Measurements from ENCODE around the gene PPFIA1.
"Not testable (repeated sequence)": the region's sequence is repeated elsewhere in the genome, so short reads cannot be mapped to it uniquely, and the experiment has no call there.

PPFIA1 gene

DNA sequence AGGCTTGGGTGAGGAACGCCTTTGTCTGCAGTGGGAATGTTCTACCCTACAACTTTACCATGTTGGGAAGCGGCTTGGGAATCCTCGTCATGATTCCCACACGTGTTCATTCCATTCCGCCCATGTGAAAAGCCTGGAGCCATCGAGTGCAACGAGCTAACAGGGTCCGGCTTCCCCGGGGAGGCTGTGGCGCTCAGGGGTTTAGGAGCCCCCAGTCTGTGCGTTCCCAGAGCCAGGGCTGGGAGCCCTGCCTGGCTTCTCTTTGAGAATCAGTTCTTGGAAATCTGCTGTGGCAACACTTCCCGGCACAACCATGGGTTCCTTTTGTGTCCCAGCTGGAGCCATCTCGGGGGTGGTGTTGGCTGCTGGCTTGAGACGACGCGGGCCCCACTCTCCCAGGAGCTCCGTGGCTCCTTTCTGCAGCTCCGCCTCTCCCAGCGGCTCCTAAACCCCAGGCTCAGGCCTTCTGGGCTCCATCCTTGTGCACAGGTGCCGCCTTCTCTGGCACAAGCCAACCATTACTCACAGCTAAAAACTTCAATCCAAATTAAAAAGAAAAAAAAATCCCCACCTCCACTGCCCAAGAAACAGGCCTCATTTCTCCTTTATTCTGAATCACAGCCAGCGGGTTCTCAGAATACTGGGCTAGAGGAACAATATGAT, 18.7 kb upstream of the PPFIA1 start:
- DNase-seq (ENCODE audit: low spot score): peak; percentile 58

DNA sequence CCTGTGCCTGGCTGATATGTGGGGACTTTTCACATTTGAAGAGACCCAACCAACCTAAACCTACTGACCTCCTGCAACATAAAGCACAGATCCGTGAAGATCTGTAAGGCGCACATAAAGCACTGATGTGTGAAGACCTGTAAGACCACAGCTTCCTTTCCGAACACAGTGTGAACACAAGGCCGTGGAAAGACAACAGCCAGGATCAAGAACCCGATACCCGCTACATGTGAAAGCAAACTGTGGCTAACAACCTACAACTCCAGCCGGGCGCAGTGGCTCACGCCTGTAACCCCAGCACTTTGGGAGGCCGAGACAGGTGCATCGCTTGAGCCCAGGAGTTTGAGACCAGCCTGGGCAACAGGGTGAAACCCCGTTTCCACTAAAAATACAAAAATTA, 17.6 kb upstream of the PPFIA1 start:
- no peak for DNase-seq (ENCODE audit: low spot score)

DNA sequence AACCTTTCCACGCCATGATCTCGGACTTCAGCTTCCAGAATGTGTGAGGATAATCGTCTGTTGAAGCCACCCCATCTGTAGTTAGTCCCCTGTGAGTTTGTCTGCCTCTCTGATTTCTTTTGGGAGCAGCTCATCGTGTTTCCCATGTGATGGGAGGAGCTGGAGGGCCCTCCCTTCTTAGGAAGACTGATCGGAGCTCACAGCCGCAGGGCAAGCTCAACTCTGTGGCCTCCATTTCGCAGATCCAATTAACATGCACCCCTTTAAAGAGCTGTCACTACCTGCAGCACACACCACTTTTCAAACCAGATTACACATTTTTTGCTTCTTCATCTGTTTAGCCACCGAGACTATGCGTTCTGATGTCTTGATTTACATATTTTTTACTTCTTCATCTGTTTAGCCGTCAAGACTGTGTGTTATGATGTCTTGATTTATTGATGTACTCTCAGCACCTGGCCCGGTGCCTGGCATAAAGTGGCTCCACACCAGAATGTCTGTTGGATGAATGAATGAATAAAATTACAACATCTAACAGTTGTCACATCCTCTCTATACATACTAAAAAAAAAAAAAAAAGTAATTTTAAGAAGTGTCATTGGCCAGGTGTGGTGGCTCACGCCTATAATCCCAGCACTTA, 14.9 kb upstream of the PPFIA1 start:
- no peak for DNase-seq (ENCODE audit: low spot score)

DNA sequence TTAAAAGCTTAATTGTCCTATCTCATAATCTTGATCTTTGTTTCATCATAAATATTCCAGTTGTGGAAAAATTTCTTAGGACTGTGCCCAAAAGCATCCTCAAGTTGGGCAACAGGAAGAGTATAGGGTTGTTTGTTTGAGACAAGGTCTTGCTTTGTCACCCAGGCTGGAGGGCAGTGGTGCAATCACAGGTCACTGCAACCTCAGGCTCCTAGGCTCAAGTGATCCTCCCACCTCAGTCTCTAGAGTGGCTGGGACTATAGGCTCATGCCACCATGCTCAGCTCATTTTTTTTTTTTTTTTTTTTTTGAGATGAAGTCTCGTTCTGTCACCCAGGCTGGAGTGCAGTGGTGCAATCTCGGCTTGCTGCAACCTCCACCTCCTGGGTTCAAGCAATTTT, 11.4 kb upstream of the PPFIA1 start:
- not testable (repeated sequence) for DNase-seq (ENCODE audit: low spot score)

DNA sequence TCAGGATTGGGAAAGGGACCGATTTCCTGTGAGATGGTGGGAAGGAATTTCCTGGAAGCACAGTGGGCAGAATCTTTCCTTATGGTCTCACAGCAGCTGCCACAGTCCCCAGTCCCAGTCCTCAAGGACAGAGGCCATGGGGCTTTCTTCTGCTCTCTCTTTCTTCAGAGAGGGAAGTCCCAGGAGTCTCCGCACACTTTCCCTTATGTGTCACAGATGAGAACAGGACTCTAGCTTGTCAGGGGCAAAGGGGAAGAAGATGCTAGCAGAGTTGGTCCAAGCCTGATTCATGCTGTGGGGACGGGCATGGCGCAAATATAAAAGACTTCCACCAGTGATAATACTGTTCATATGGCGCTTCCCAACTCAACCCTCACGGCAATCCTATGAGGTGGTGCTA, 7.5 kb upstream of the PPFIA1 start:
- DNase-seq (ENCODE audit: low spot score): no peak

DNA sequence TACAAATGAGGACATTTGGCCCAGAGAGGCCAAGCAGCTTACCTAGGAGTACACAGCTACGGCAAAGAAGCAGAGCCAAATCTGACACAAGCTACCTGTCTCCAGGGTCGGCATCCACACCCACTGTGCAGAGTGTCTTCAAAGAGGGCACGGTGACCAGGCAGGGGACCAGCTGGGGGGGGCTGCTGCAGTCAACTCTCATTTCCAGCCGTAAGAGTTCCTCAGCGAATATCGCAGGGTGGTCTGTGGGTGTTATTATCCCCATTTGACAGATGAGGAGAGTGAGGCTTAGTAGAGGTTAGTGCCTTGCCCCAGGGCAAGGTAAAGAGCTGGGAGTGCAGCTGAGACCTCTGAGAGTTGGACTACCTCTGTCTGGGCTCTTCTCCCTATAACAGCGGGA, 7.1 kb upstream of the PPFIA1 start:
- no peak for DNase-seq (ENCODE audit: low spot score)

DNA sequence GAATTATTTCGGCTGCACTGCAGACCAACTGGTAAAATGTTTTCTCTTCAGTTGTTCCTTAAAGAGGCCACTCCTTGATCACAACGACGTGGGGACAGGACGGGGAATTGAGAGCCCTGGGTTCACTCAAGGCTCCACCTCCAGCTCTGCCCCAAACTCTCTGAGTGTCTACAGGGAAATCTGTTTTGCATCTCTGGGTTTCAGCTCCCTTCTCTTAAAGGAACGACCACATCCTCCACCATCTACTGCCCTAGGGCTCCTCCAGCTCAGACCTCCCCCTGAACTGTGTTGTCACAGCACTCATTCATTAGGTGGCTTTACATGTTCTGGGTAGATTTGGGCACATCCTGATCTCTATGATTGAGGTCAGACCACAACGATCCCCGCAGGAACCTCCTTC, 5.1 kb upstream of the PPFIA1 start:
- no peak for DNase-seq (ENCODE audit: low spot score)

DNA sequence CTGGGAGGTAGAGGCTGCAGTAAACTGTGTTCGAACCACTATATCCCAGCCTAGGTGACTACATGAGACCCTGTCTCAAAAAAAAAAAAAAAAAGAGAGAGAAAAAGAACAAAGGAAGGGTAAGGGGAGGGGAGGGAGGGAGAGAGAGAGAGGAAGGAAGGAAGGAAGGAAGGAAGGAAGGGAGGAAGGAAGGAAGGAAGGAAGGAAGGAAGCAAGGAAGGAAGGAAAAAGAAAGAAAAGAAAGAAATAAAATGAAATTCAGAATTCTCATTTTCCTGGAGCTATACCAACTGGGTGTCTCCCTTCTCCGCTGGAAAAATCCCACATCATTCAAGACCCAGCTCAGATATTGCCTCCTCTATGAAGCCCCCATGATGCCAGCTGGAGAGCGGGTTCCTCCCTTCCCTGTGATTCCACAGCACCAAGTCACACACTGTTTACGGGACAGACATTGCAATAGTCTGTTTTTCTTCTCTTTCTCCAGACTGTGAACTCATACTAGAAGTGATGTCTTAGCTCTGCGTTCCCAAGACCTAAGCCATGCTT, 3.0 kb upstream of the PPFIA1 start:
- DNase-seq (ENCODE audit: low spot score): no peak

DNA sequence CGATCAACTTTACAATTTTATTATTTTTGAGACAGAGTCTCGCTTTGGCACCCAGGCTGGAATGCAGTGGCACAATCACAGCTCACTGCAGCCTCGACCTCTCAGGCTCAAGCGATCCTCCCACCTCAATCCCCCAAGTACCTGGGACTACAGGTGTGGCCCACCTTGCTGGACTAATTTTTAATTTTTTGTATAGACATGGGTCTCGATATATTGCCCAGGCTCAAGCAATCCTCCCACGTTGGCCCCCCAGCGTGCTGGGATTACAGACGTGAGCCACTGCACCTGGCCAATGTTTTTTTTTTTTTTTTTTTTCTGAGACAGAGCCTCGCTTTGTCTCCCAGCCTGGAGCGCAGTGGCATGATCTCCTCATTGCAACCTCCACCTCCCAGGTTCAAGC, 2.0 kb upstream of the PPFIA1 start:
- no peak for DNase-seq (ENCODE audit: low spot score)

DNA sequence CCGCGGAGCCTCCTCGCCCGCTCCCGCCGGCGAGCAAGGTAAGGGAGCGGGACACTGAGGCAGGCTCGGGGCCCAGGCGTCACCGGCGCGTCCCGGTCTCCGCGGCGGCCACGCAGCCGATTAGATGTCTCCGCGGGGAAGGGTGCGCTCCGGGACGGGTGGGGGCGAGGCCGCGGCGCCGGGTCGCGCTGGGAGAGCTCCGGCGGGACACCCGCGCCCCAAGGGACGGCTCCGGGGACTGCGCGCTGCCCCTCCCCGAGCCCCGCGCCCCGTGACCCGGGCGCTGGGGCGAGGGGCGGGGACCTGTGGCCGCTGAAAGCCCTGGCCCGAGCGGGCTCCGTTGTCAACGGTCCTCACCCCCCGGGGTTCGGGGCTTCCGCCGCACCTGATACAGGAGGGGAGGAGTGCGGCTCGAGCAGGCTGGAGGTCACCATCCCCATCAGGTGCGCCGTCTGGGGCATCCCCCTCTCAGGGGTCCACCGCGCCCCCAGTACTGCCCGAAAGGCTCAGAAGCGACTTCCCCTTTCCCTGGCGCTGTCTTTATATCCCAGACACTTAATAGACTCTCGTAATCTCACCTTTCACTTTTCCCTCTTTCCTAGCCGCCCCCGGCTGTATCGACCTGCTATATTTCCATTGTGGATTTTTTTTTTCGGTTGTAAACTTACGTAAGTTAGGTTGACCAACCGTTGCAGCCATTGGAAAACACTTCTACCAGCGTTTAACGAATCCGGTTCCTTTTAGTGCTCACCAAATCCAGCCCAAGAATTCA, 573 bp downstream of the PPFIA1 start:
- DNase-seq (ENCODE audit: low spot score): peak; percentile 75

DNA sequence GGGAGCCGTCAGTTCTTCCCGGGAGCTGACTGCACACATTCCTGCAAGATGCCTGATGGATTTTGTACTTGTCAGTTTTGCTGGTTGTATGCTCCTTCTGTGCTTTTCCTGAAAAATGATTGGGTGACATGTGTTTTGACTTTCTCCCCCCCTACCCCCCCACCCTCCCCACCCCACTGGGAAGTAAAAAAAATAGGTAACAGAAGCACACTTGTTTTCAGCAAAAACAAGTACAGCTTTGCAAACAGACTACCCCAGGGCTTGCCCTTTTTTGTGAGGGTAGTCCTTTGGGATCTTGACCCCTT, 1.1 kb downstream of the PPFIA1 start:
- no peak for DNase-seq (ENCODE audit: low spot score)

DNA sequence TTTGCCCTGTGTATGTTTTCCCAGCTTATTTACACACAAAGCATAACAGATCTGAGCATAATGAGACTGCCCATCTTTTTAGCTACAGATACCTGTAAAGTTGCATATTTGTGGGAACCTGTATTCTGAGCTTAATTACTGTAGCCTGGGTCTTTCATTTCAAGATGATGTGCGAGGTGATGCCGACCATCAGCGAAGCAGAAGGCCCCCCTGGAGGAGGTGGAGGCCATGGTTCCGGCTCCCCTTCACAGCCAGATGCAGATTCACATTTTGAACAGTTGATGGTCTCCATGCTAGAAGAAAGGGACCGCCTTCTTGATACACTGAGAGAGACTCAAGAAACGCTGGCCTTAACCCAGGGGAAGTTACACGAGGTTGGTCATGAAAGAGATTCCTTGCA, 1.5 kb downstream of the PPFIA1 start:
- DNase-seq (ENCODE audit: low spot score): no peak

DNA sequence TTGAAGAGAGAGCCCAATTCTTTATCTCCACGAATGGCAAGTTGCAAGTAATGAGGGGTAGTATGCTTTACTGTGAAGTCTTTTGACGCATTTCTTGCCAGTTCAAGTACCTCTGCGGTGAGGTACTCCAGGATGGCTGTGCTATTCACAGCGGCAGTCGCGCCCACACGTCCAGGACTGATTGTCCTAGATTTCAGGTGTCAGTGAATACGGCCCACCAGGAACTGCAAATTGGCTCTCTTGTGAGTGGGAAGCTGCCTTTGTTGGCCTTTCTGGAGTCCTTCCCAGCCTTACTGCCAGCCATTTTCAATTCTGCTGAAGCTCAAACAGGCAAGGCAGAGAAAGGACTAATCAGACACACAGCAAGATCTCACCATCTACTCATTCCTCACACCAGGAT, 8.5 kb downstream of the PPFIA1 start:
- DNase-seq (ENCODE audit: low spot score): no peak

DNA sequence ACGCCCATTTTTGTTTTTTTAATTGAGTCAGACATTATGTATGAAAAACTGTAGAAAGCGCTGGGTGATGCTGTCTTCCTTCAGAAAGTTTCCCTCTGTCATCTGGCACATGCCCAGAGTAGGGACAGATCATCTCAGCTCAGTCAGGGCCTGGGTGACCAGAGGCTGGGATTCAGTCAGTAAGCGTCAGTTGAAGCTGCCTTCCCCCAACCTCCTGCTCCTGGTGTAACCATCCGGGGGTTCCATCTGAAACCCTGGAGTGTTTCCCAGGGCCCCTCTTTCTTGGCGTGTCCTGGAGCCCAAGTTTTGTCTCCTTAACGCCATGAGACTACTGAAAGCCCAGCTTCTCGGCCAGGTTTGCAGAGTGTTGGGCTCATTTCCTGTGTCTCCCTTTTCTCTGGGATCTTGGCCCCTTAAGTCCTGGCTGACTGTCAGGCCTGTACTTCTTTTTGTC, 10.7 kb downstream of the PPFIA1 start:
- DNase-seq (ENCODE audit: low spot score): no peak

DNA sequence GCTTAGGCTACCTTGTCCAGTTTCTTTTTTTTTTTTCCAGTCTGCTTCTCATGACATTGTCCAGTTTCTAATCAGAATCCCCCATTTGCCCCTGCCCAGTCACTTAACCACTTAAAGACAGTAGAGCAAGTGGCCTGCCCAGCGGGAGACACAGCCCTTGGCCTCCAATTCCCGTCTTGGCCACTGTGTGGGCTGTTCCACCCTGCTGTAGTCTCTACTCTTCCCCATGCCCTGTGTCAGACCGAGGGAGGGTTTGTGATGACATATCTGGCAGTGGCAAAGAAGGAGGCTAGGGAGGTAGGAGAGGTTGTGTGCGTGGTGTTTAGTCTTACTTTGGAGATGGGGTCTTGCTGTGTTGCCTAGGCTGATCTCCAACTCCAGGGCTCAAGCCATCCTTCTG, 11.5 kb downstream of the PPFIA1 start:
- no peak for DNase-seq (ENCODE audit: low spot score)

DNA sequence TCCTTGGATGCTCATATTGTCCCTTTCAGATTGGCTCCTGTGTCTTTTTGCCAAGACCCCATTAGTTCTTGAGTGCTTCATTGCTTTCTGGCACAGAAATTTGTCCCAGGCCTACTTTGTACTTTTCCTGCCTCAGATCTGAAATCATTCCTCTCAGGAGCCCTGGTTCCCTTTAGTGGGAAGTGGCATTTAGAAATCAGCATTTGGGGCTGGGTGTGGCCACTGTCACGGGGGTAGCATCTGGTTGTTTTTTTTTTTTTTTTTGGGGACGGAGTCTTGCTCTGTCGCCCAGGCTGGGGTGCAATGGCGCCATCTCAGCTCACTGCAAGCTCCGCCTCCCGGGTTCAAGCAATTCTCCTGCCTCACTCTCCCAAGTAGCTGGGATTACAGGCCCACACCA, 18.2 kb downstream of the PPFIA1 start:
- no peak for DNase-seq (ENCODE audit: low spot score)

DNA sequence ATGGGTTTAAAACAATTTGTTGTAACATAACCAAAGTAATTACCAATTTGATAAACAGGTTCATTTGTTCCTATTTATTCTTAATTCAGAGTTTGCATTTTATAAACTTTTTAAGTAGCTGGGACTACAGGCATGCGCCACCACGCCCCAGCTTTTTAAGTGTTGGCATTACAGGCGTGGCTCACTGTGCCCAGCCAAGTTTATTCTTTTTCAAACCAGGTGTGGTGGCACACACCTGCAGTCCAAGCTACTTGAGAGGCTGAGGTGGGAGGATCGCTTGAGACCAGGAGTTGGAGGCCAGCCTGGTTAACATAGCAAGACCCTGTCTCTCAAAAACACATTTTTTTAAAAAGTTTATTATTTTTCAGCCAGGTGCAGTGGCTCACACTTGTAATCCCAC, 19.1 kb downstream of the PPFIA1 start:
- no peak for DNase-seq (ENCODE audit: low spot score)

DNA sequence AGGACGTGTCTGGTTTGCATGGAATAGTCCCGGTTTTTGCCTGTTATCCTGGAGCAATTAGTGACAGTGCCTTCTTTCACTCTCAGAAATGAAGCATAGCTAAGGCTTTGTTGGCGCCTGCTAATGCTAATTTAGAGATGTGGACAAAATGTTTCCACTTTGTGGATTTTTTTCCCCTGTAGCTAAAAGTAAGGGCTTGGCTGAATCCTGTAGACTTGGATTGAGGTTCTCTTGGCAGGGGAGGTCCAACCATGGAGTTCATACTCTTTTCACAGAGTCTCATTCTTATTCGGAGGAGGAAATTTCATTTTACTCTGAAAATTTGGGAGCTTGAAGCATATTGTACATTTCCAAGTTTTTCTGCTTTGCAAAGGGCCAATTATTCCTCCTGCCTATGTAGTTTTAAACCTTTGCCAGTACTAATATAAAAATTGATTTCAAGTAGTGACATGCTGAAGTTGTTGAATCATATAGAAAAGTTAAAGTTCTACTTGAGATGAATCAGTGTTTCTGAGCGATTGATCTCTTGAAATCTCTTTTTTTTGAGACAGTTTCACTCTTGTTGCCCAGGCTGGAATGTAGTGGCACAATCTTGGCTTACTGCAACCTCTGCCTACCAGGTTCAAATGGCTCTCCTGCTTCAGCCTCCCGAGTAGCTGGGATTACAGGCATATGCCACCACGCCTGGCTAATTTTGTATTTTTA, 20.0 kb downstream of the PPFIA1 start:
- no peak for DNase-seq (ENCODE audit: low spot score)

DNA sequence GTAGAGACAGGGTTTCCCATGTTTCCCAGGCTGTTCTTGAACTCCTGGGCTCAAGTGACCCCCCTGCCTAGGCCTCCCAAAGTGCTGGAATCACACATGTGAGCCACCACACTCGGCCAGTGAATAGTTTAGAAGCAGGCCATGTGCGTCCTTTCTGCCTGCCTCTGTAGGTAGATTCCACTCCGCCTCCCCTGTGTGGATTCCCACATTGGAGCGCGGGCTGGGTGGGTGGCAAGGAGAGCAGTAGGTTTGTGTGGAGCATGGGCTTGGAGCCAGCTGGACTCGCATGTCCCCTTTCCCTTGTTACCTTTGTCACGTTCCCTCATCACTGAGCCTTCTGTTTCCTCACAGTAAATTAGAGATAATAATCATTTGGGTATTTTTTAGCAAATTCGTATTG, 21.7 kb downstream of the PPFIA1 start:
- DNase-seq (ENCODE audit: low spot score): no peak

DNA sequence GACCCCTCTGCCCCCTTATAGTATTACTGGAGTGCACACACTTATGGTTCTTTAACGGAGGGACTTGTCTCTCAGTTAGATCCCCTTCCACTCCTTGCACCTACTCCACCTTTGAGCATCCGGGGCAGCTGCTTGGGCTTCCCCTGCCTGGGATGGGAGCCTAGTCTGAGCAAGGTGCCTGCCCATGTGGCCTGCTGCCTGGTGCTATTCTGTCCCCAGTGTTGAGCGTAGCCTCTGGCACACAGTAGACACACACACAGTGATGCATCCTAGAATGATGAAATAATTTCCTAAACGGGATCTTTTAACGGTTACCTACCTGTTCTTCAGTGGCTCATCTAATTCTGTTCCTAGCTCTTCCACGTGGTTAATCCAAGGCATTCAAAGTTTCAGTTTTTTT, 22.4 kb downstream of the PPFIA1 start:
- DNase-seq (ENCODE audit: low spot score): no peak

DNA sequence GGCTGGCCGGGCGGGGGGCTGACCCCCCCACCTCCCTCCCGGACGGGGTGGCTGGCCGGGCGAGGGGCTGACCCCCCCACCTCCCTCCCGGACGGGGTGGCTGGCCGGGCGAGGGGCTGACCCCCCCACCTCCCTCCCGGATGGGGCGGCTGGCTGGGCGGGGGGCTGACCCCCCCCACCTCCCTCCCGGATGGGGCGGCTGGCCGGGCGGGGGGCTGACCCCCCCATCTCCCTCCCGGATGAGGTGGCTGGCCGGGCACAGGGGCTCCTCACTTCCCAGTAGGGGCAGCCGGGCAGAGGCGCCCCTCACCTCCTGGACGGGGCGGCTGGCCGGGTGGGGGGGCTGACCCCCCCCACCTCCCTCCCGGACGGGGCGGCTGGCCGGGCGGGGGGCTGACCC, 24.7 kb downstream of the PPFIA1 start:
- DNase-seq (ENCODE audit: low spot score): not testable (repeated sequence)

DNA sequence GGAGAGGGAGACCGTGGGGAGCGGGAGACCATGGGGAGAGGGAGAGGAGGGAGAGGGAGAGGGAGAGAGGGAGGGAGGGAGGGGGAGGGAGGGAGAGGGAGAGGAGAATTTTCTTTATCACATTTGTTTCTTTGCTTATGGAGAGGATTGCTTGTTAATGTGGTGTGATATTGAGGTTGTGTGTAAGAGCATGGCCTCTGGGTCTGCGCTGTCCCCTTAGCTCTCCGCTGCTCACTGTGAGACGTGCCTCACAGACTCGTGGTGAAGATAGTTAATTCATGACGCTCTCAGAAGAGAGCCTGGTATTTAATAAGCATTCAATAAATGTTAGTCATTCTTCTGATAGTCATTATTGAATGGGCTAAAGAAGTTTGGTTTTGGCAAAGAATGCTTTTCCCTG, 26.2 kb downstream of the PPFIA1 start:
- no peak for DNase-seq (ENCODE audit: low spot score)

DNA sequence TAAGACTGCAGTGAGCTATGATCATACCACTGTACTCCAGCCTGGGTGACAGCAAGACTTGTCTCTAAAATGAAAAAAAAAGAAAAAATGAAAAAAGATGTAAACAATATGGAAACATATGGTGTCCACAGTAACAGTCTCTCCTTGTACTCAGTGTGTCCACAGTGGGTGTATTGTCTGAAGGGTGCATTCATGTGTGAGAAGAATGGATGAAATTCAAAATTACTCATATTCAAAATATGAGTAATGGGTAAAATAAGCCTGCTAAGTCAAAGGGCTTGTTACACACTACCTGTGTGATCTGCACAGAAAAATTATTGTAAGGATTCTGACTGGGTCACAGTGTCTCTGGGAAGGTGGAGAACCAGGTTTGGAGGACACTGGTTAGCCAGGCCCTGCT, 26.9 kb downstream of the PPFIA1 start:
- DNase-seq (ENCODE audit: low spot score): no peak
